Retinal pigment epithelial cell (primary cell): ENCODE measurements around the gene CRYAB.

Experiments used
- DNase-seq: peaks from one replicate; pipeline ENCODE4 v3.0.0-alpha.2; 2010; ENCODE audit warnings: low read depth
- H3K4me3 ChIP-seq: 2 replicates; pipeline ENCODE4 v1.5.1; 2011; ENCODE audit warnings: mild to moderate bottlenecking, low read length, control low read depth, moderate library complexity
- CTCF ChIP-seq: conservative IDR thresholded peaks from 2 replicates; pipeline ENCODE4 v1.5.1; 2011; ENCODE audit warnings: low read depth, low read length, control low read depth, inconsistent platforms

CRYAB gene

DNA sequence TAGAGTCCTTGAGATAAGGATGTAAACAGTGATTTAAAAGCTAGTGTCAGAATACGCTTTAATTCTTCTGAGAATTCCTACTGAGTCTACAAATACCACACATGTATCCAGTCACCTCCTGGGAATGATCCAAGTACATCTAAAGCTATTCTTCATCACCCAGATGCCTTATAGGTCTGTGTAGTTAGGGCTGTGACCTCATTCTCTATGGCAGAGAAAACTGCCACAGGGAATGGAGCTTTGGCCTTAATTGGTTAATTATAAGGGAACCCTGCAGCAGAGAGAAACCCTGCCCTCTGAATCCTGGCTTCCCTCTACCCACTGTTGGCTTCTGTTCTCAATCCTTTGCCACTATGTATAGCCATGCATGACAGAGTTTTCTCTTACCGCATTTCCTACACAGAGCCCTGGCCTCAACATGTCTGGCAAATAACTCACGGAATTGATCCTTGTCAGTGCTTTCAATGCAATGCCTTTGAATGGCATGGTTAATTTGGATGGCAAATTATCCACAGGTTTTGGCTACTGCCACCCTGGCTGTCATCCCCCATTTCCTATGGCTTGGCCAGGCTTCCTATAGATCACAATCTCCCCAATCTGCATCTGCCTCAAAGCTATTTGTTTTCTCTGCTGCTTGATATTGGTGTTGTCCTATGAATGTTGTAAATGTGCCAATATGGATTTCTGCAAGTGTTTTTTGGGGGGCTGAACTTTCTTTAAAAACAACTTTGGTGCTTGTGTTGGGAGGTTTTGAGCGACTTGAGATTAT is 28.4 kb upstream of the CRYAB start:
- no peak overlapping the region for H3K4me3 ChIP-seq
- peak; percentile 72 for DNase-seq
- no peak for TF ChIP-seq CTCF

GRCh38 chr11:111938687-111939160 is 27.2 kb upstream of the CRYAB start:
- no peak for DNase-seq
- H3K4me3 ChIP-seq = peak overlapping the region; percentile 68

DNA sequence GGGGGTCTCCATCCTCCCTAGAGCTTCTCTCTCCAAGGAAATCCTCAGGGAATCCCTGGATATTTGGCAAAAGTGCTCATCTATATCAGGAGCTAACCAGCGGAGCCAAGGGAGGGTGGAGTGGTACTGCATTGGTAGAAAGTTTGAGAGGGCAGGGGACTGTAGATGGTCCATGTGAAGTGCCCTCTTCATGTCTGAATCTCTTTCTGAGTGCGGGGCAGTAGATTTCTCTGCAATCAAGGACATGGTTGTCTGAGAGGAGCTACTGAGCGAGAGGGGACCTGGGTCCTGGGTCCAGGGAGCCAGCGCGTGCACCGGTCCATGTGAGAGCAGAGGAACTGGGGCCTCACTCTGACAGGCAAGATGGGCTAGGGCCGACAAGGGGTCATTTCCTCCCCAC is 26.3 kb upstream of the CRYAB start:
- no peak for TF ChIP-seq CTCF
- peak overlapping the region; percentile 68 for H3K4me3 ChIP-seq
- DNase-seq = no peak

More at GRCh38 chr11:111938687-111939160, 27.2 kb upstream of the CRYAB start:
- no peak for TF ChIP-seq CTCF

GRCh38 chr11:111937461-111937769 is 25.8 kb upstream of the CRYAB start:
- DNase-seq = no peak
- no peak for TF ChIP-seq CTCF
- H3K4me3 ChIP-seq = peak overlapping the region; percentile 68

- TF ChIP-seq CTCF = no peak
- no peak for DNase-seq
- peak overlapping the region; percentile 68 for H3K4me3 ChIP-seq
These were observed 24.5 kb upstream of the CRYAB start for GRCh38 chr11:111936040-111936540.

- no peak for TF ChIP-seq CTCF
- no peak for DNase-seq
- no peak overlapping the region for H3K4me3 ChIP-seq
These were observed 23.9 kb upstream of the CRYAB start for GRCh38 chr11:111935317-111936039.
